ENCODE data around the gene NRL. TPM values are rescaled to one million over a fixed set of nuclear protein-coding genes. Genes with fewer than 3 reads are reported as not detected.
A peak's percentile ranks its signal among the peaks of the same experiment; 100 is the strongest.

Gene NRL
- total RNA-seq, 1 experiment from 2014 or later, result 0.66 TPM

DNA sequence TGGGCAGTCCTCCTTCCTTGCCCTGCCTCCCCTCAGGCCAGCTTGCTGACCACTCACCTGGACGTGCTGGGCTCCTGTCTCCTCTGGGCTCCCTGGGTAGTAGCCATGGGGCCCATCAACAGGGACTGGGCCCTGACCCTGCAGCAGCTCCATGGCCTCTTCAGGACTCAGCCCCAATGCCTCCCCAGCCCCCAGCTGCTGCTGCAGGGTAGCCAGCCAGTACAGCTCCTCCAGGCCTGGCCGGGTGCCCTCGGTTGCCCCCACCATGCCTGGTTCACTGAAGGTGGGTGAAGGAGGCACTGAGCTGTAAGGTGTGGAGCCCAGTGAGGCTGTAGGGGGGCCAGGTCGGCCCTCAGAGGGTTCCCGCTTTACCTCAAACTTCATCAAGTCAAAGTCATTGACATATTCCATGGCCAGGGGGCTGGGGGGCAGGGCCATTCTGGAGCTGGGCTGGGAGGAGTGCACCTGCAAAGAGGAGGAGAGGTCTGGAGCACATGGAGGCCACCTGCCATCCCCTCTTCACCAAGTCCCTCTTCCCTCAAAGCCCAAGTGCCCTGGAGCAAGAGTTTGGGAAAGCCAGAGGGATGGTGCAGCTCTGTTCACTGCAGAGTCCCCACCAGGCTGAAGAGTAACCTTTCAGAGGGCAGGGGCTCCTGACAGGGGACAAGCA lies 32.2 kb downstream of the NRL start:
- no TSS peak for BruUV-seq (replicated peaks)
- no peak for ATAC-seq
- no peak for TF ChIP-seq EGR1 (IDR thresholded peaks at IDR 0.05; ENCODE audit: low read depth)
- TF ChIP-seq, protein P1, sequence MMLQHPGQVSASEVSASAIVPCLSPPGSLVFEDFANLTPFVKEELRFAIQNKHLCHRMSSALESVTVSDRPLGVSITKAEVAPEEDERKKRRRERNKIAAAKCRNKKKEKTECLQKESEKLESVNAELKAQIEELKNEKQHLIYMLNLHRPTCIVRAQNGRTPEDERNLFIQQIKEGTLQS (IDR thresholded peaks at IDR 0.05), result no peak
- TF ChIP-seq SRF (IDR thresholded peaks at IDR 0.05; ENCODE audit: low read depth), result no peak
- TF ChIP-seq SIN3A (IDR thresholded peaks at IDR 0.05; ENCODE audit: low read depth), result no peak
- TF ChIP-seq EZH2 (IDR thresholded peaks at IDR 0.05), result no peak
- TF ChIP-seq RAD21 (IDR thresholded peaks at IDR 0.05; ENCODE audit: low read depth), result no peak
- no peak for TF ChIP-seq EZH2phosphoT487 (IDR thresholded peaks at IDR 0.05; ENCODE audit: borderline replicate concordance)
- no peak for TF ChIP-seq ZFX (IDR thresholded peaks at IDR 0.05)
- no peak for TF ChIP-seq YY1 (IDR thresholded peaks at IDR 0.05; ENCODE audit: extremely low read depth, insufficient replicate concordance, low read depth, low read length)
- Histone ChIP-seq H3K4me2 (ENCODE audit: low read length) (0 out of 2 replicates have a peak overlapping the region, but pooled peaks have one; percentile 86), H3K9ac (ENCODE audit: low read length) (no peak overlapping the region), H3K9me3 (ENCODE audit: control insufficient read depth in 1 of 2, insufficient read depth in 1 of 2, low read depth in 1 of 2, low read length in 2 of 2) (no peaks in the 10 kb centered on the region), H3K36me3 (ENCODE audit: control insufficient read depth in 1 of 2, insufficient read depth in 2 of 2, low read length in 2 of 2) (no peaks in the 10 kb centered on the region), H3K4me3 (replicated peaks in 1 of 2; ENCODE audit: low read depth in 1 of 2, low read length in 2 of 2) (no peak overlapping the region), H3K4me1 (ENCODE audit: control insufficient read depth in 1 of 2, insufficient read depth in 2 of 2, low read length in 2 of 2) (peaks cover 18 to 27% of the 10 kb centered on the region in 2 experiments), H2AFZ (ENCODE audit: low read depth, low read length, poor library complexity, severe bottlenecking) (no peak overlapping the region), H3K27ac (ENCODE audit: low read depth, low read length) (no peak overlapping the region; the same call in 1 of the 2 replicates), H3K27me3 (ENCODE audit: insufficient read depth, low read length) (no peaks in the 10 kb centered on the region), H4K20me1 (ENCODE audit: insufficient read depth) (no peaks in the 10 kb centered on the region), H3K9me2 (ENCODE audit: insufficient read depth) (no peaks in the 10 kb centered on the region), H3K79me2 (ENCODE audit: insufficient read depth, low read length) (no peaks in the 10 kb centered on the region)
- intact Hi-C loops (cut with micrococcal nuclease), result no loop called here
- ChIA-PET RAD21 (ENCODE audit: low non-redundant PET in 1 of 2, low total read pairs in 2 of 2, uncharacterized antibody in 2 of 2, unreplicated experiment in 2 of 2) (no interaction called here), POLR2A (interaction anchor here (1.1 to 3.7 kb wide), 3 partner anchors 11 to 14 kb away, joined by 3 to 26 read pairs (median 3); partner anchors contain the start of gene PCK2), CTCF (interaction anchor here (3.2 to 3.4 kb wide), 3 partner anchors 9 to 26 kb away, joined by 15 to 42 read pairs (median 16); partner anchors contain the start of gene PCK2)
- no peak for DNase-seq (ENCODE audit: low read depth, low spot score)

DNA sequence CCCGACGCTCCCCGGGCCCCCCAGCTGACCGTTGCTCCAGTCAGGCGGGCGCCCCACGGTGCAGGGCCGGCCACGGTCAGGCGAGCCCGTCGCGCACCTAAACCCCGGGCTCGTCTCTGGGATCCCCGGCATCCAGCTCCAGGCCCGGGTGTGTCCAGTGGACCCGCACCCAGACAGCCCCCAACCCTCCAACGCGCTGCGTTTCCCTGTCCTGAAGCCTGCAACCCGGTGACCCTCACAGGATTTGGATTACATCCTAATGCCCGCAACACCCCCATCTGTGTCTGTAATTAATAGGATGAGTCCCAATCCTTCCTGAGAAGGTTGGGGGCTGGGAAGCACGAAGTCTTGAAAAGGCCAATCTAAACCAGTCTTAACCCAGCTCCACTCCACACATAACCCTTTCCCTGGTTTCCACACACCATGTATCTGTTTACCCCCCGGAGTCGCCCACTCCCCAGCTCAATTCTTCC lies 33.0 kb downstream of the NRL start:
- DNase-seq (ENCODE audit: low read depth, low spot score), result no peak
- Histone ChIP-seq H4K20me1 (ENCODE audit: insufficient read depth) (no peaks in the 10 kb centered on the region), H2AFZ (ENCODE audit: low read depth, low read length, poor library complexity, severe bottlenecking) (no peak overlapping the region), H3K4me3 (replicated peaks in 1 of 2; ENCODE audit: low read depth in 1 of 2, low read length in 2 of 2) (peak overlapping the region; percentile 57 to 68), H3K9ac (ENCODE audit: low read length) (peak overlapping the region; percentile 78), H3K27ac (ENCODE audit: low read depth, low read length) (peak overlapping the region; percentile 97), H3K36me3 (ENCODE audit: control insufficient read depth in 1 of 2, insufficient read depth in 2 of 2, low read length in 2 of 2) (no peaks in the 10 kb centered on the region), H3K4me1 (ENCODE audit: control insufficient read depth in 1 of 2, insufficient read depth in 2 of 2, low read length in 2 of 2) (peaks cover 18 to 27% of the 10 kb centered on the region in 2 experiments), H3K9me2 (ENCODE audit: insufficient read depth) (no peaks in the 10 kb centered on the region), H3K9me3 (ENCODE audit: control insufficient read depth in 1 of 2, insufficient read depth in 1 of 2, low read depth in 1 of 2, low read length in 2 of 2) (no peaks in the 10 kb centered on the region), H3K4me2 (ENCODE audit: low read length) (peak overlapping the region; percentile 86), H3K79me2 (ENCODE audit: insufficient read depth, low read length) (no peaks in the 10 kb centered on the region), H3K27me3 (ENCODE audit: insufficient read depth, low read length) (no peaks in the 10 kb centered on the region)
- no TSS peak for BruUV-seq (replicated peaks)
- intact Hi-C loops (cut with micrococcal nuclease), result no loop called here
- TF ChIP-seq CEBPB (IDR thresholded peaks at IDR 0.05; ENCODE audit: low read depth), result no peak
- peak; percentile 15 for TF ChIP-seq POLR2A (IDR thresholded peaks at IDR 0.05; ENCODE audit: borderline replicate concordance, extremely low read depth, insufficient read depth, insufficient read length)
- no peak for TF ChIP-seq JUND (IDR thresholded peaks at IDR 0.05)
- CTCF ChIA-PET, result interaction anchor here (1.3 to 3.4 kb wide), 4 partner anchors 10 to 27 kb away, joined by 4 to 42 read pairs (median 16); partner anchors contain the start of gene PCK2
- RAD21 ChIA-PET (ENCODE audit: low non-redundant PET in 1 of 2, low total read pairs in 2 of 2, uncharacterized antibody in 2 of 2, unreplicated experiment in 2 of 2), result no interaction called here
- POLR2A ChIA-PET, result interaction anchor here (1.3 to 3.7 kb wide), 2 partner anchors 12 to 14 kb away, joined by 3 to 26 read pairs; partner anchors contain the start of gene PCK2
- no peak for ATAC-seq

Data from HCT116 (cell line).